SK-N-DZ (cell line): ENCODE measurements around the gene NUCB1.

Experiments
- small RNA-seq, 2 experiments: library from RNA; depleted of rRNA; stranded (forward); fragments of <200 nt; gene quantifications; one replicate each; pipeline ENCODE3, GENCODE V24; 2014

NUCB1 gene

Small RNA genes lying within 50 kb of the gene (small RNA-seq; reads per million reads assigned to genes)
- 0 to 0.03 reads per million in 2 experiments for gene AC026803.1
